Trophoblast cell (in vitro differentiated cells and primary cell): ENCODE results near the gene INHBB.

Experiments used
- DNase-seq, 2 donors: peaks; one replicate each; pipeline ENCODE4 v3.0.0-alpha.2; 2016
- H2AFZ ChIP-seq: 2 replicates; pipeline ENCODE4 v1.6.1; 2013; ENCODE audit warnings: low read length, moderate library complexity, mild to moderate bottlenecking; ENCODE audit not compliant: insufficient read depth, poor library complexity
- H2AK5ac ChIP-seq: 2 replicates; pipeline ENCODE4 v1.6.1; 2013; ENCODE audit warnings: mild to moderate bottlenecking, low read length
- H2BK120ac ChIP-seq: 2 replicates; pipeline ENCODE4 v1.6.1; 2013; ENCODE audit warnings: low read length, mild to moderate bottlenecking, moderate library complexity; ENCODE audit not compliant: insufficient read depth, poor library complexity
- H2BK12ac ChIP-seq: 2 replicates; pipeline ENCODE4 v1.6.1; 2013; ENCODE audit warnings: mild to moderate bottlenecking, low read length, moderate library complexity
- H2BK5ac ChIP-seq: 2 replicates; pipeline ENCODE4 v1.6.1; 2013; ENCODE audit warnings: low read length, low read depth, moderate library complexity, mild to moderate bottlenecking; ENCODE audit not compliant: poor library complexity
- H3K14ac ChIP-seq: 2 replicates; pipeline ENCODE4 v1.6.1; 2013; ENCODE audit warnings: mild to moderate bottlenecking, low read length
- H3K18ac ChIP-seq: 2 replicates; pipeline ENCODE4 v1.6.1; 2013; ENCODE audit warnings: mild to moderate bottlenecking, low read length
- H3K23ac ChIP-seq: 2 replicates; pipeline ENCODE4 v1.6.1; 2013; ENCODE audit warnings: low read length
- H3K27ac ChIP-seq: 2 replicates; pipeline ENCODE4 v1.5.1; 2013; ENCODE audit warnings: low read depth, mild to moderate bottlenecking, inconsistent platforms, low read length, moderate library complexity
- H3K27me3 ChIP-seq: 2 replicates; pipeline ENCODE4 v1.6.1; 2013; ENCODE audit warnings: inconsistent platforms, mild to moderate bottlenecking, low read length, moderate library complexity; ENCODE audit not compliant: insufficient read depth
- H3K36me3 ChIP-seq, 2 experiments: 1 replicate in 1 of 2; 2 replicates in 1 of 2; pipeline ENCODE4 v1.6.1; 2013; ENCODE audit warnings: low read length in 2 of 2, mild to moderate bottlenecking in 2 of 2, moderate library complexity in 1 of 2; ENCODE audit not compliant: insufficient read depth in 2 of 2, control insufficient read depth in 1 of 2
- H3K4ac ChIP-seq: 2 replicates; pipeline ENCODE4 v1.6.1; 2013; ENCODE audit warnings: low read depth, mild to moderate bottlenecking, low read length, moderate library complexity
- H3K4me1 ChIP-seq, 2 experiments: 1 replicate in 1 of 2; 2 replicates in 1 of 2; pipeline ENCODE4 v1.6.1; 2013; ENCODE audit warnings: low read length in 2 of 2, mild to moderate bottlenecking in 2 of 2, moderate library complexity in 1 of 2; ENCODE audit not compliant: insufficient read depth in 2 of 2, control insufficient read depth in 1 of 2
- H3K4me2 ChIP-seq: 2 replicates; pipeline ENCODE4 v1.6.1; 2013; ENCODE audit warnings: inconsistent platforms, mild to moderate bottlenecking, low read length, moderate library complexity
- H3K4me3 ChIP-seq: 2 replicates; pipeline ENCODE4 v1.5.1; 2013; ENCODE audit warnings: mild to moderate bottlenecking, low read depth, low read length, inconsistent platforms
- H3K79me1 ChIP-seq: one replicate; pipeline ENCODE4 v1.6.1; 2013; ENCODE audit warnings: low read length
- H3K79me2 ChIP-seq: 2 replicates; pipeline ENCODE4 v1.6.1; 2013; ENCODE audit warnings: low read length, mild to moderate bottlenecking; ENCODE audit not compliant: control insufficient read depth, insufficient read depth, poor library complexity
- H3K9ac ChIP-seq: 2 replicates; pipeline ENCODE4 v1.6.1; 2013; ENCODE audit warnings: mild to moderate bottlenecking, low read length
- H3K9me3 ChIP-seq: 2 replicates; pipeline ENCODE4 v1.6.1; 2013; ENCODE audit warnings: low read depth, mild to moderate bottlenecking, control low read depth, inconsistent platforms, low read length; ENCODE audit not compliant: insufficient read depth
- H4K12ac ChIP-seq: 2 replicates; pipeline ENCODE4 v1.6.1; 2013; ENCODE audit warnings: low read depth, mild to moderate bottlenecking, low read length, moderate library complexity
- H4K8ac ChIP-seq: 2 replicates; pipeline ENCODE4 v1.6.1; 2013; ENCODE audit warnings: low read depth, mild to moderate bottlenecking, low read length, moderate library complexity
- H4K91ac ChIP-seq: one replicate; pipeline ENCODE4 v1.6.1; 2013; ENCODE audit warnings: low read depth, mild to moderate bottlenecking, low read length, moderate library complexity
- WGBS: extraction: QIAGEN DNeasy Blood & Tissue Kit; methylation state at CpG from one replicate; pipeline ENCODE4 v1.1.7; 2013; ENCODE audit warnings: missing lambda C conversion rate; ENCODE audit not compliant: insufficient read length, insufficient coverage; ENCODE audit errors: extremely low coverage; 5-methylcytosine and 5-hydroxymethylcytosine counted together

INHBB gene

DNA sequence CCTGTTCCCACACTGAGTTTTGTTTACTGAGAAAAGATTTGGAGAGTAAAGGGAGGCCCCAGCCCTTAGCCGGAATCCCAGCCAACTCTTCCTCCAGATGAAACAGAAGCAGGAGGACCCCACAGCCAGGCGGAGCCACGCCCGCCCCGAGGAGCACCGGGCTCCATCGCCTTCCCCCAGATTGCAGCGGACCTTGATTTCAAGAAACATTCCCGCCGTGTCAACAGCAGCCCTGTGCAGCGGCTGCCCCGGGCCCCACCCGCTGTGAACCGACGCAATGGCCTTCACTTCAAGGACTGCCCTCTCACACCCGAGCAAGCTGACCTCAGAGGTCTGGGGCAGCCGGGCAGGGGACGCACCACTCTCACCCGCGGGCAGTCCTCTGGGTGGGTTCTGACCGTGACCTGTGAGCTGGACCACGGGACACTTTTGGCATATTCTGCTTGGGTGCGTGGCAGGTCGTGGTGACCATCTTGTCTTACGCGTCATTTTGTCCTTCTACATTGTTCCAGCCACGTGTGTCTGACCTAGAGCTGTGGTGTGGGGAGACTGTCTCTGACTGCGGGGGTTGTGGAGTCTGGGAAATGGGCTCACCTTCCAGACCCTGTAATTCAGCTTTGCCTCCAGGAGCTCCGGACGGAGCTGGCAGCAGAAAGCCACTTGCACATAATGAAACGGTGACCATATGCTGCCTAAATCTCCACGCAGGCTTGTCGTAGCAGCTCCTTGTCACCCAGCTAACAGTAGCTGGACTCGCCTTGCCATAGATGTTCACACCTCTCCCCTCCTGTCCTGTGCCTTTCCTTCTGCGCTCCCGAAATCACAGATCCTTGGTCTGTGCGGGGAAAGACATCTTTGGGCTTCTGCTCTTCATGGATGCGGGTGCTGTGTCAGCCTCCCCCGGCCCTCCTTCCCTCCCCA, 32.0 kb upstream of the INHBB start:
- no peak overlapping the region for H4K91ac ChIP-seq
- no peak overlapping the region for H3K9ac ChIP-seq
- H2BK120ac ChIP-seq = no peak overlapping the region
- no peaks in the 10 kb centered on the region for H3K9me3 ChIP-seq
- no peak overlapping the region for H3K23ac ChIP-seq
- no peak overlapping the region for H2AK5ac ChIP-seq
- H3K4me3 ChIP-seq = no peak overlapping the region
- no peak overlapping the region for H3K14ac ChIP-seq
- H2AFZ ChIP-seq = no peak overlapping the region
- H3K79me1 ChIP-seq = no peaks in the 10 kb centered on the region
- no peaks in the 10 kb centered on the region for H3K27me3 ChIP-seq
- no peak overlapping the region for H4K12ac ChIP-seq
- no peak overlapping the region for H3K18ac ChIP-seq
- no peak overlapping the region for H3K4me2 ChIP-seq
- H2BK12ac ChIP-seq = no peak overlapping the region
- no peaks in the 10 kb centered on the region for H3K79me2 ChIP-seq
- H3K4me1 ChIP-seq = no peaks in the 10 kb centered on the region
- no peak for DNase-seq
- H4K8ac ChIP-seq = no peak overlapping the region
- no peak overlapping the region for H2BK5ac ChIP-seq
- H3K27ac ChIP-seq = no peak overlapping the region
- no CpG with 5 or more reads among the region's 39 CpGs for WGBS
- H3K36me3 ChIP-seq = no peaks in the 10 kb centered on the region
- H3K4ac ChIP-seq = no peak overlapping the region

DNA sequence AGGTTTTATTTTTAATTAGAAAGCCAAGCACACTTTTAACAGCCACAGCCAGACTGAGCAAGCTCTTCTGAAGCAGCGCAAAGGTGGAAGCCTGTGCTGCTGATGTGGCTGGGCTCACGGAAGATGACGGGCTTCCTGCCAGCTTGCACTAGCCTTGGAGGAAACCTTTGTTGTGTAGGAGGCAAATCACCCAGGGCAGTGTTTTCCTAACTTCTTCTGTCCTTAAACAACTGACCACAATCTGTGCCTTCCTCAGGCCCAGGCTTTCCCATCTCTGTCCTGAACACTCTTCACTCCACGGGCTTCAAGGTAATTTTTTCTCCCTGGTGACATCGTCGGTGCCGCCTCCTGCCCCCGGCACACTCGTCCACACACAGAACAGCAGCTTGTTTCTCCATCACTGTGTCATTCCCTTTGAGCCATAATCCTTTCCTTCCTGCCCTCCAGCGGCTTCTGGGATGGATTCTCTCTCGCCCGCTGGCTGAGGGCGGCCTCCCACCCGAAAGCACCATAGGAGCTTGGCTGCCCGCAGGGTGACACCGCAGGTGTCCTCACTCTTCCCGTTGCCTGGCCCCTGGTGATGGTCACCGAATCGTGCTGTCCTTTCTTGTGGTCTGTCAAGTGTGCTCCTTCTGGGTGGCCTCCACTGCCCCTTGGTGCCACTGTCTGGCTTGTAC, 31.1 kb upstream of the INHBB start:
- Histone ChIP-seq H3K4me3 (no peak overlapping the region), H4K8ac (no peak overlapping the region), H3K14ac (no peak overlapping the region), H2AFZ (no peak overlapping the region), H2BK12ac (no peak overlapping the region), H3K23ac (no peak overlapping the region), H3K36me3 (no peaks in the 10 kb centered on the region), H3K79me2 (no peaks in the 10 kb centered on the region), H2AK5ac (no peak overlapping the region), H3K9ac (no peak overlapping the region), H3K4me2 (no peak overlapping the region), H3K27ac (no peak overlapping the region), H3K27me3 (no peaks in the 10 kb centered on the region), H3K4me1 (no peaks in the 10 kb centered on the region), H4K12ac (no peak overlapping the region), H3K18ac (no peak overlapping the region), H4K91ac (no peak overlapping the region), H3K79me1 (no peaks in the 10 kb centered on the region), H2BK5ac (no peak overlapping the region), H2BK120ac (no peak overlapping the region), H3K4ac (no peak overlapping the region), H3K9me3 (no peaks in the 10 kb centered on the region)
- WGBS = no CpG with 5 or more reads among the region's 19 CpGs
- DNase-seq = no peak

DNA sequence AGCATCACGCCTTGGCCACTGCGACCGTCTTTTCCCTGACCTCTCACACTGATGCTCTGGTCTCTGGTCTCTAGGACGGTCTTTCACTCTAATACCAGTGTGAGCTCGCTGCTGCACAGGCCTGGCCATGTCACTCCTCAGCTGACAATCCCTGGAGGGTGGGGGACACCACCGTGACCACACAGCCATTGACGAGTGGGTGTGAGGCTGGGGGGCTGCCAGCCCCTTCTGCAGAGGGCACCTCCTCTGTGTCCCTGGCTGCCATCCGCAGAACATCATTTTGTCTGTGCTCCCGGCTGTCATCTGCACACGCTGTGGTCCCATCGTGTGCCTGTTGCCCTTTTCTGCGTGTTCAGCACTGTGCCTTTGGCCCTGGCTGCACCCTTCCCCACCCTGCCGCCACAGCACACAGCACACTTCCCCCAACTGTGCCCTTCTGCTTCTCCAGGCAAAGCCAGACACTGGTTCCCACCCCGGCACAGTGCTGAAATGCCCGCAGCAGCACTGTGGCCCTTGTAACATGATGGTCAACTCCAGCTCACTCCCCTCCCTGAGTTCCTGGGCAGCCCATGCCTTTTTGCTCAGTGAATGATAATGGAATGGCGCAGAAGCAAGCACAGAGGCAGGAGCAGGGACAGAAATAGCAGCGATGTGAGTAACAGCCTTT, 30.4 kb upstream of the INHBB start:
- Histone ChIP-seq H3K4me2 (no peak overlapping the region), H3K4ac (no peak overlapping the region), H4K8ac (no peak overlapping the region), H3K9ac (no peak overlapping the region), H3K23ac (no peak overlapping the region), H3K4me3 (no peak overlapping the region), H3K9me3 (no peaks in the 10 kb centered on the region), H3K27ac (no peak overlapping the region), H4K12ac (no peak overlapping the region), H2AK5ac (no peak overlapping the region), H2BK12ac (no peak overlapping the region), H4K91ac (no peak overlapping the region), H3K79me1 (no peaks in the 10 kb centered on the region), H3K14ac (no peak overlapping the region), H3K79me2 (no peaks in the 10 kb centered on the region), H3K18ac (no peak overlapping the region), H3K27me3 (no peaks in the 10 kb centered on the region), H2BK5ac (no peak overlapping the region), H2BK120ac (no peak overlapping the region), H3K36me3 (no peaks in the 10 kb centered on the region), H3K4me1 (peaks cover 0 to 2% of the 10 kb centered on the region in 2 experiments), H2AFZ (no peak overlapping the region)
- WGBS = no CpG with 5 or more reads among the region's 17 CpGs
- DNase-seq = no peak

DNA sequence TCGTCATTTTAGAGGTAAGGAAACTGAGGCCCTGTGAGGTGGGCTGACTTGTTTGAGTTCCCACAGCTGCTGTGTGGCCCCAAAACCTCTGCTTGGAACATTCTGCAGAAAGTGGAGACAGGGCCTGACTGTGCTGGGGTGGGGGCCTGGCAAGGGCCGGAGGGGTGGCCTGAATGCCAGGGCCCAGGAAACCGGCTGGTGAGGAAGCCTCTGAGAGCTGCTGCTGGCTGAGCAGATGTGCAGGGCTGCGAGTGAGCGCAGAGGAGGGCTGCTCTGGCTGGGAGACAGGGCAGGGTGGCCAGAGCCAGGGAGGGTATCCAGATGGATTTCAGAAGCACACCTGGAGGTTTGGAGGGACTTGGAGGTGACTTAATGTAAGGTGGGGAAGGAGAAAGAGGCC, 29.9 kb upstream of the INHBB start:
- H3K36me3 ChIP-seq = no peaks in the 10 kb centered on the region
- no peaks in the 10 kb centered on the region for H3K79me2 ChIP-seq
- no peaks in the 10 kb centered on the region for H3K79me1 ChIP-seq
- H2AFZ ChIP-seq = no peak overlapping the region
- no peak overlapping the region for H3K18ac ChIP-seq
- no peak overlapping the region for H2BK12ac ChIP-seq
- peaks cover 0 to 2% of the 10 kb centered on the region in 2 experiments for H3K4me1 ChIP-seq
- H4K91ac ChIP-seq = no peak overlapping the region
- no peak overlapping the region for H2AK5ac ChIP-seq
- no peak overlapping the region for H4K12ac ChIP-seq
- no peak overlapping the region for H3K4me3 ChIP-seq
- no peak overlapping the region for H3K14ac ChIP-seq
- no peak overlapping the region for H2BK5ac ChIP-seq
- H3K9ac ChIP-seq = no peak overlapping the region
- WGBS = no CpG with 5 or more reads among the region's 5 CpGs
- H3K23ac ChIP-seq = no peak overlapping the region
- H3K4ac ChIP-seq = no peak overlapping the region
- H3K27me3 ChIP-seq = no peaks in the 10 kb centered on the region
- H3K9me3 ChIP-seq = no peaks in the 10 kb centered on the region
- no peak for DNase-seq
- no peak overlapping the region for H3K4me2 ChIP-seq
- no peak overlapping the region for H4K8ac ChIP-seq
- H2BK120ac ChIP-seq = no peak overlapping the region
- no peak overlapping the region for H3K27ac ChIP-seq
